Loucy (cell line): Measurements from ENCODE around the gene PALLD.

Experiments
- CTCF ChIP-seq: fragments of 200-600 bp; sonication (generic); conservative IDR thresholded peaks from 2 replicates; pipeline ENCODE4 v1.5.1; 2014; ENCODE audit warnings: mild to moderate bottlenecking, antibody characterized with exemption, low read length
- EZH2phosphoT487 ChIP-seq: fragments of 200-600 bp; IDR thresholded peaks from 2 replicates; pipeline ENCODE4 v1.6.1; 2018; ENCODE audit warnings: antibody characterized with exemption, mild to moderate bottlenecking, moderate library complexity, borderline replicate concordance

- no peak for TF ChIP-seq CTCF
- no peak for TF ChIP-seq EZH2phosphoT487
These were observed 40.2 kb downstream of the PALLD start for GRCh38 chr4:168537086-168537485.
